GM12801 (cell line): ENCODE measurements around the gene NOL12.

ENCODE experiments used
- TF ChIP-seq, protein P1 (sequence below): IDR thresholded peaks from one replicate; pipeline ENCODE4 v1.5.1; 2011; ENCODE audit warnings: control low read depth; ENCODE audit not compliant: insufficient read length; ENCODE audit errors: extremely low read depth

The NOL12 gene

DNA sequence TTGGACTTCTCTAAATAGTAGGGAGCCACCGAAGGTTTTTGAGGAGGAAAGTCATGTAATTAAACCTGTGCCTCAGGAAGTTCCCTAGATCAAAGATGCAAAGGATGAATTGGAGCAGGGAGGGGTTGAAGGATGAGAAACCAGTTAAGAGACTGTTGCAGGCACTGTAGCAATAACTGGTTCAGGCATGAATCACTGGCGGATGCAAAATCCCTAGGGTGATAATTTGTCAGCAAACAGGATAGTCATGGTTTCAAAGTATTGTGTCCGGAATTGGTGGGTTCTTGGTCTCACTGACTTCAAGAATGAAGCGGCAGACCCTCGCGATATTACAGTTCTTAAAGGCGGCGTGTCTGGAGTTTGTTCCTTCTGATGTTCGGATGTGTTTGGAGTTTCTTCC lies 30.6 kb downstream of the NOL12 start:
- TF ChIP-seq, protein P1, sequence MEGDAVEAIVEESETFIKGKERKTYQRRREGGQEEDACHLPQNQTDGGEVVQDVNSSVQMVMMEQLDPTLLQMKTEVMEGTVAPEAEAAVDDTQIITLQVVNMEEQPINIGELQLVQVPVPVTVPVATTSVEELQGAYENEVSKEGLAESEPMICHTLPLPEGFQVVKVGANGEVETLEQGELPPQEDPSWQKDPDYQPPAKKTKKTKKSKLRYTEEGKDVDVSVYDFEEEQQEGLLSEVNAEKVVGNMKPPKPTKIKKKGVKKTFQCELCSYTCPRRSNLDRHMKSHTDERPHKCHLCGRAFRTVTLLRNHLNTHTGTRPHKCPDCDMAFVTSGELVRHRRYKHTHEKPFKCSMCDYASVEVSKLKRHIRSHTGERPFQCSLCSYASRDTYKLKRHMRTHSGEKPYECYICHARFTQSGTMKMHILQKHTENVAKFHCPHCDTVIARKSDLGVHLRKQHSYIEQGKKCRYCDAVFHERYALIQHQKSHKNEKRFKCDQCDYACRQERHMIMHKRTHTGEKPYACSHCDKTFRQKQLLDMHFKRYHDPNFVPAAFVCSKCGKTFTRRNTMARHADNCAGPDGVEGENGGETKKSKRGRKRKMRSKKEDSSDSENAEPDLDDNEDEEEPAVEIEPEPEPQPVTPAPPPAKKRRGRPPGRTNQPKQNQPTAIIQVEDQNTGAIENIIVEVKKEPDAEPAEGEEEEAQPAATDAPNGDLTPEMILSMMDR = no peak

DNA sequence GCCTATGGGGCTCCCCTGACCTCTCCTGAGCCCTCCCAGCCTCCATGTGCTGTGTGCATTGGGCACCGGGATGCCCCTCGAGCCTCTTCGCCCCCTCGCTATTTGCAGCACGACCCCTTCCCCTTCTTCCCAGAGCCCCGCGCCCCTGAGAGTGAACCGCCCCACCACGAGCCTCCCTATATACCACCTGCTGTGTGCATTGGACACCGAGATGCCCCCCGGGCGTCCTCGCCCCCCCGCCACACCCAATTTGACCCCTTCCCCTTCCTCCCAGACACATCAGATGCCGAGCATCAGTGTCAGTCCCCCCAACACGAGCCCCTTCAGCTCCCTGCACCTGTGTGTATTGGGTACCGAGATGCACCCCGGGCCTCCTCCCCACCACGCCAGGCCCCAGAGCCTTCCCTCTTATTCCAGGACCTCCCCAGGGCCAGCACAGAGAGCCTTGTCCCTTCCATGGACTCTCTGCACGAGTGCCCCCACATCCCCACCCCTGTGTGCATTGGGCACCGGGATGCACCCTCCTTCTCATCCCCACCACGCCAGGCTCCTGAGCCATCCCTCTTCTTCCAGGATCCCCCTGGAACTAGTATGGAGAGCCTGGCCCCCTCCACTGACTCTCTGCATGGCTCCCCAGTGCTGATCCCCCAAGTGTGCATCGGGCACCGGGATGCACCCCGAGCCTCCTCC lies 39.6 kb downstream of the NOL12 start:
- TF ChIP-seq, protein P1 = no peak

DNA sequence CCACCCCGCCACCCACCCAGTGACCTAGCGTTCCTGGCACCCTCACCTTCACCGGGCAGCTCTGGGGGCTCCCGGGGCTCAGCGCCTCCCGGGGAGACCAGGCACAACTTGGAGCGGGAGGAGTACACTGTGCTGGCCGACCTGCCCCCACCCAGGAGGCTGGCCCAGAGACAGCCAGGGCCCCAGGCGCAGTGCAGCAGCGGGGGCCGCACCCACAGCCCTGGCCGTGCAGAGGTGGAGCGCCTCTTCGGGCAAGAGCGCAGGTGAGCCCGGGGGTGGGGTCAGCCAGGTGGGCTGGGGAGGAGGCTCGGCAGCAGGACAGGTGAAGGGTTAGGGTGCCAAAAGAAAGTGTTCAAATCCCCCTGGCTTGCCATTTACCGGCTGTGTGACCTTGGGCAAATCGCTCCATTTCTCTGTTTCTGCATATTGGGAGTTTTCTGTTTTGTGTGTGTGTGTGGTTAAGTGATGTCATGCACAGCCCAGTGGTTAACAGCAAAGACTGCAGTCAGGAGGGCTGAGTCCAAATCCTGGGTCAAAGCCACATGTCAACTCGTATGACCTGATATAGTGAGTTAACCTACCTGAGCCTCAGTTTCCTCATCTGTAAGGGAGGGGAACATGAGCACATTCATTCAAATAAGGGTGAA lies 40.2 kb downstream of the NOL12 start:
- TF ChIP-seq, protein P1 = no peak

DNA sequence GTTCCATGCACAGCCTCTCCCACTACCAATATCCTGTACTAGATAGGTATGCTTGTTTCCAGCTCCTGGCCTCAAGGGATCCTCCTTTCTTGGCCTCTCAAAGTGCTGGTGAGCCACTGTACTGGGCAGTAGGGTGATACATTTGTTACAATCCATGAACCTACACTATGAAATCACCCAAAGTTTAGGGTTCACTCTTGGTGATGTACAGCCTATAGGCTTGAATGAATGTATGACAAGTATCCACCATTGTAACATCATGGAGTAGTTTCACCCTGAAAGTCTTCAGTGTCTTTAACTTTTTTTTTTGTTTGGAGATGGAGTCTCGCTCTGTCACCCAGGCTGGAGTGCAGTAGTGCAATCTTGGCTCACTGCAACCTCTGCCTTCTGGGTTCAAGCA lies 42.5 kb downstream of the NOL12 start:
- TF ChIP-seq, protein P1 = no peak

DNA sequence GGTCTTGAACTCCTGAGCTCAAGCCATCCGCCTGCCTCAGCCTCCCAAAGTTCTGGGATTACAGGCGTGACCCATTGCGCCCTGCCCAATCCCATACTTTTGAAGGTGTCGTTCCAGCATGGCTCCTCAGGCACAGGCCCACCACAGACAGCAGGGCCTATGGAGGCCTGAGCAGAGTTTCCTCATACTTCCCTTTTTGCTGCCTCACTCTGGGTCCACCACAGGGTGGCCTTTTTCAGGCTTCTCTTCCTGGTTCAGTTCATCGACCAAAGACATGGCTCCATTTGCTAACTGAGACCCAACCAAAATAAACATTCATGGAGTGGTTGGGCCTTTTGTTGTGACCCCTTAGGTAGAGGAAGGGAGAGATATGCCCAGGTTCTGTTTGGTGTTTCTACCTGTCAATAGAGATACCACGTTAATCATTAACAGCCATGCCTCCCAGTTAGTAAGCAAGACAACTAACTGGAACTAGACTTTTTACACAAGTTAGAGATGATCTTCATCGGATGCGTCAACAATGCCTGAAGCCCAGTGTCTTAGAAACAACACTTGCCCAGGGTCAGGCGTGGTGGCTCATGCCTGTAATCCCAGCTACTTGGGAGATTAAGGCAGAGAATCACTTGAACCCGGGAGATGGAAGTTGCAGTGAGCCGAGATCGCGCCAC lies 45.8 kb downstream of the NOL12 start:
- TF ChIP-seq, protein P1 = no peak

DNA sequence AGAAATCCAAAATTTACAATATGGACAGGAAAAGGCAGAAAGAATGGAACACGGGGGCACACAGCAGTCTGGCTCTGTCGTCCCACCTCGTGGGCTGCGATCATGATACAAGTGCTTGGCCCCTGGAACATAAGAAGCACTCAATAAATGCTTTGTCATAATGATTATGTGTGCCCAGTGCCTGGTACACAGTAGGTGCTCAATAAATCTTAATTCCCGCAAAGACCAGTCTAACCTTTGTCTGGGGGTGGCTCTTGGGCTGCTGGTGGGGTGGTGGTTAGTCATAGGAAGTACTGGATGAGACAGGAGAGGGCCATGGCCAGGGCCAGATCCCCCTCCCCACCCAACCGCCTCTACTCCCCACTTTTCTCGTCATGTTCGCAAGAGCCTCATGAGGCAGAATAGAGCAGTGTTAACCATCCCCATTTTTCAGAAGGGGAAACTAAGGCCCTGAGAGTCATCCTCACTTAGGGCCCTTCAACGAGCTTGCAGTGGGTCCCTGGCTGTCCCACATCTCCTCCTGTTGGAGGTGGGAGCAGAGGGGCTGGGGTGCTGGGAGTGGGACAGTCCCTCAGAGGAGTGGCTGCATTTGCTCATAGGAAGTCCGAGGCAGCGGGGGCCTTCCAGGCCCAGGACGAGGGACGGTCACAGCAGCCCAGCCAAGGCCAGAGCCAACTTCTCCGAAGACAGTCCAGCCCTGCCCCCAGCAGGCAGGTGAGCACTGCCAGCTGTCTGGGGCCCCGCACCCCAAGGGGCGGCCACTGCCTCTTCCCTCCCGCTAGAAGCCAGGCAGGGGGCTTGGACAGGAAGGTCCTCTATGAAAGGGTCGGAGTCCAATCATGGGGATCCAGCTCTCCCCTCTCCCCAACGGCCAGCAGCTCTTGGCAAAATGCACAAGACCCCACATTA lies 46.8 kb downstream of the NOL12 start:
- TF ChIP-seq, protein P1 = no peak
